PC-3 (cell line): ENCODE measurements around the gene ATP2B2. TPM values are rescaled to one million over a fixed set of nuclear protein-coding genes. Genes with fewer than 3 reads are reported as not detected.

ENCODE experiments used
- ATAC-seq: fragments of 200-7000 bp; cut with Tn5 transposase; 2 replicates; pipeline ENCODE4 v1.9.1; 2020; ENCODE audit warnings: mild to moderate bottlenecking, moderate library complexity
- BruUV-seq: library from RNA; stranded (reverse); fragments of 400-500 nt; replicated peaks from 2 replicates; lab custom pipeline; 2021; lab: Mats Ljungman, UMichigan
- CTCF ChIA-PET: fragments of 300-600 bp; sonication (Branson Sonifier 250); formaldehyde crosslinking; loops from one replicate; lab custom pipeline; 2022; ENCODE audit warnings: antibody characterized with exemption; lab: Charles Lee
- POLR2A ChIA-PET: fragments of 300-600 bp; sonication (Branson Sonifier 250); formaldehyde crosslinking; loops from one replicate; lab custom pipeline; 2022; ENCODE audit warnings: antibody characterized with exemption; ENCODE audit not compliant: unreplicated experiment; lab: Charles Lee
- DNase-seq: peaks from one replicate; pipeline ENCODE4 v3.0.0-alpha.2; 2015
- H2AFZ ChIP-seq: fragments of 300-600 bp; sonication (generic); 2 replicates; pipeline ENCODE4 v1.6.0; 2016; ENCODE audit warnings: antibody characterized with exemption, low read length
- H3F3A ChIP-seq: fragments of 300-600 bp; sonication (generic); one replicate; pipeline ENCODE4 v1.6.0; 2017; ENCODE audit warnings: antibody characterized with exemption, low read length, control low read depth, mild to moderate bottlenecking; ENCODE audit not compliant: unreplicated experiment
- H3K27ac ChIP-seq: fragments of 300-600 bp; sonication (generic); 2 replicates; pipeline ENCODE4 v1.5.1; 2016; ENCODE audit warnings: mild to moderate bottlenecking, low read length
- H3K27me3 ChIP-seq: fragments of 300-600 bp; sonication (generic); 2 replicates; pipeline ENCODE4 v1.6.1; 2016; ENCODE audit warnings: low read length, mixed read lengths
- H3K36me3 ChIP-seq: fragments of 300-600 bp; sonication (generic); 2 replicates; pipeline ENCODE4 v1.6.1; 2016; ENCODE audit warnings: low read depth, mixed run types, low read length, mixed read lengths
- H3K4me1 ChIP-seq: fragments of 300-600 bp; sonication (generic); 2 replicates; pipeline ENCODE4 v1.5.1; 2016; ENCODE audit warnings: low read length; ENCODE audit not compliant: insufficient read depth
- H3K4me2 ChIP-seq: fragments of 300-600 bp; sonication (generic); 2 replicates; pipeline ENCODE4 v1.6.0; 2016; ENCODE audit warnings: low read length
- H3K4me3 ChIP-seq: fragments of 300-600 bp; sonication (generic); 2 replicates; pipeline ENCODE4 v1.5.1; 2016; ENCODE audit warnings: mild to moderate bottlenecking, low read length, mixed read lengths
- H3K79me2 ChIP-seq: fragments of 300-600 bp; sonication (generic); 2 replicates; pipeline ENCODE4 v1.6.1; 2017; ENCODE audit warnings: low read length, mixed read lengths
- H3K9ac ChIP-seq: fragments of 300-600 bp; sonication (generic); 2 replicates; pipeline ENCODE4 v1.6.0; 2016; ENCODE audit warnings: mild to moderate bottlenecking, low read length
- H3K9me2 ChIP-seq: fragments of 300-600 bp; sonication (generic); replicated peaks from 2 replicates; pipeline ENCODE4 v1.6.1; 2016; ENCODE audit warnings: mixed run types, low read length, mixed read lengths
- H3K9me3 ChIP-seq: fragments of 300-600 bp; sonication (generic); 2 replicates; pipeline ENCODE4 v1.6.1; 2016; ENCODE audit warnings: low read length, mixed read lengths
- H4K20me1 ChIP-seq: fragments of 300-600 bp; sonication (generic); 2 replicates; pipeline ENCODE4 v1.6.1; 2016; ENCODE audit warnings: low read length, mixed read lengths
- CTCF ChIP-seq: fragments of 300-600 bp; sonication (generic); conservative IDR thresholded peaks from 2 replicates; pipeline ENCODE4 v1.5.1; 2017; ENCODE audit warnings: antibody characterized with exemption, low read depth, mild to moderate bottlenecking, low read length
- EZH2 ChIP-seq: fragments of 300-600 bp; sonication (generic); IDR thresholded peaks from one replicate; pipeline ENCODE4 v1.6.1; 2017; ENCODE audit warnings: antibody characterized with exemption, mild to moderate bottlenecking, low read length; ENCODE audit not compliant: unreplicated experiment
- EZH2phosphoT487 ChIP-seq: fragments of 300-600 bp; sonication (generic); IDR thresholded peaks from 2 replicates; pipeline ENCODE4 v1.6.1; 2018; ENCODE audit warnings: mild to moderate bottlenecking, antibody characterized with exemption, low read length, borderline replicate concordance
- intact Hi-C: fragments of 100-400 bp; cut with micrococcal nuclease; formaldehyde crosslinking; loops from 2 replicates; pipeline ENCODE4 v1.9.0; 2023
- total RNA-seq: library from RNA; depleted of rRNA; stranded (reverse); fragments of >200 nt; gene quantifications from 2 replicates; pipeline ENCODE4 v1.2.3, GENCODE V29; 2014

Gene ATP2B2
- total RNA-seq, 1 experiment from 2014 or later = not detected

- no peaks in the 10 kb centered on the region for H3K9me3 ChIP-seq
- no peaks in the 10 kb centered on the region for H3F3A ChIP-seq
- CTCF ChIA-PET = no interaction called here
- DNase-seq (no peak), ATAC-seq (no peak)
- H3K27me3 ChIP-seq = no peaks in the 10 kb centered on the region
- intact Hi-C loops = no loop called here
- no peak overlapping the region for H3K4me3 ChIP-seq
- POLR2A ChIA-PET = no interaction called here
- H3K4me1 ChIP-seq = no peaks in the 10 kb centered on the region
- TF ChIP-seq CTCF (no peak), EZH2phosphoT487 (no peak), EZH2 (no peak)
- H3K79me2 ChIP-seq = no peaks in the 10 kb centered on the region
- H3K36me3 ChIP-seq = no peaks in the 10 kb centered on the region
- no peaks in the 10 kb centered on the region for H4K20me1 ChIP-seq
- H2AFZ ChIP-seq = no peak overlapping the region
- H3K4me2 ChIP-seq = no peak overlapping the region
- H3K27ac ChIP-seq = no peak overlapping the region
- no peaks in the 10 kb centered on the region for H3K9me2 ChIP-seq
- BruUV-seq = no TSS peak
- no peak overlapping the region for H3K9ac ChIP-seq
These were observed 101.0 kb downstream of the ATP2B2 start for GRCh38 chr3:10404377-10404776.

- TF ChIP-seq EZH2 (no peak), CTCF (no peak), EZH2phosphoT487 (no peak)
- ATAC-seq (no peak), DNase-seq (no peak)
- Histone ChIP-seq H3K4me1 (no peaks in the 10 kb centered on the region), H3K27me3 (no peaks in the 10 kb centered on the region), H3K79me2 (no peaks in the 10 kb centered on the region), H3K36me3 (no peaks in the 10 kb centered on the region), H2AFZ (no peak overlapping the region), H3F3A (no peaks in the 10 kb centered on the region), H3K4me3 (no peak overlapping the region), H3K9me2 (no peaks in the 10 kb centered on the region), H4K20me1 (no peaks in the 10 kb centered on the region), H3K9ac (no peak overlapping the region), H3K9me3 (no peaks in the 10 kb centered on the region), H3K27ac (no peak overlapping the region), H3K4me2 (no peak overlapping the region)
- CTCF ChIA-PET = no interaction called here
- intact Hi-C loops = no loop called here
- no TSS peak for BruUV-seq
- POLR2A ChIA-PET = no interaction called here
These were observed 103.2 kb downstream of the ATP2B2 start for GRCh38 chr3:10401990-10402761.

GRCh38 chr3:10400749-10401495 is 104.5 kb downstream of the ATP2B2 start:
- TF ChIP-seq EZH2 = no peak
- no peak for TF ChIP-seq EZH2phosphoT487
- TF ChIP-seq CTCF = no peak
- Histone ChIP-seq H3K9ac (no peak overlapping the region), H3K4me2 (no peak overlapping the region), H2AFZ (no peak overlapping the region), H3K9me3 (no peaks in the 10 kb centered on the region), H3K79me2 (no peaks in the 10 kb centered on the region), H3F3A (no peaks in the 10 kb centered on the region), H3K4me3 (no peak overlapping the region), H3K4me1 (no peaks in the 10 kb centered on the region), H4K20me1 (no peaks in the 10 kb centered on the region), H3K27me3 (no peaks in the 10 kb centered on the region), H3K36me3 (no peaks in the 10 kb centered on the region), H3K27ac (no peak overlapping the region), H3K9me2 (no peaks in the 10 kb centered on the region)
- CTCF ChIA-PET = no interaction called here
- no peak for ATAC-seq
- POLR2A ChIA-PET = no interaction called here
- intact Hi-C loops = no loop called here
- no peak for DNase-seq
- no TSS peak for BruUV-seq
